ENCODE measurements around the gene SLC43A2.
"Not testable (repeated sequence)": the region's sequence is repeated elsewhere in the genome, so short reads cannot be mapped to it uniquely, and the experiment has no call there.

Gene SLC43A2

DNA sequence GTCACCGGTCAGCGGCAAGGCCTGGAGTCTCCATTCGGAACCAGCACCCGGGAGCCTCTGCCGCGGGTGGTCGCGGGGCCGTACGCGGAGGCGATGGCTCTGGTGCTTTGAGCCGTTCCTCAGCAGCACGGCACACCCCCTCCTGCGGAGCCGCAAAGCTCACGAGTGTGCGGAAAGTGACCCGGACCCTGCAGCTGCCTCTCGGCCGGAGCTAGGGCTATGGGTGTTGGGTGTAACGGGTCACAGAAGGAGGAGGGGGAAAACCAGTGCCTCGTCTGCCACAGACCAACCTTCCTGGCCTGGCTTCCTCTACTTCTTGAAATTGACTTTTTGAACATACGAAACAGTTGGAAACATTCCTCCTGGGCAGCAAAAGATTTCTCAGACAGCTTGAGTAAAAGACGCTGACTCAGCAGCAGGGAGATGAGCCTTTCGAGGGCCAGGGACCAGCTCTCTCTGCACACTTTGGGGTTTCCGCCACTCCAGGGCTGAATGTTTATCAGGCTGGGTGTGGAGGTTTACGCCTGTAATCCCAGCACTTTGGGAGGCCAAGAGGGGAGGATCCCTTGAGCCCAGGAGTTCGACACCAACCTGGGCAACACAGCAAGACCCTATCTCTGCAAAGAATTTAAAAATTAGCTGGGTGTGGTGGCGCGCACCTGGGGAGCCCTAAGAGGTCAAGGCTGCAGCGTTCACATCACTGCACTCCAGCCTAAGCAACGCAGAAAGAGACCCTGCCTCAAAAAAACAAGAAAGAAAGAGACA is 39.6 kb downstream of the SLC43A2 start:
- DNase-seq, result peak; percentile 72 to 75

DNA sequence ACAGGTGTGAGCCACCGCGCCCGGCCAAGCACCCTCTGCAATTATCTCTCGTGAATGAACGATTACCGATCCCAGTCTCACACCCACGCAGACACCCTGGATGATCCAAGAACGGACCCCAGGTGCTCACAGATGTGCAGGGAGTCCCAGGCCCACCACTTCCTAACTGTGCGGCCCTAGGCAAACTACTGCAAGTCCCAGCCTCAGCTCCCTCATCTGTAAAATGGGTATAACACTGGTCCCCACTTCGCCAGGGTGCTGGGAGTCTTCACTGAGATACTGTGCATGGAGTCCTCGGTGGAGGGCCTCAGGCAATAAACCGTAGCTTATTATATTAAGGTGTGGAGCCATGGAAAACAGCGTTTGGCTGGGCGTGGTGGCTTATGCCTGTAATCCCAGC is 44.5 kb downstream of the SLC43A2 start:
- no peak for DNase-seq

DNA sequence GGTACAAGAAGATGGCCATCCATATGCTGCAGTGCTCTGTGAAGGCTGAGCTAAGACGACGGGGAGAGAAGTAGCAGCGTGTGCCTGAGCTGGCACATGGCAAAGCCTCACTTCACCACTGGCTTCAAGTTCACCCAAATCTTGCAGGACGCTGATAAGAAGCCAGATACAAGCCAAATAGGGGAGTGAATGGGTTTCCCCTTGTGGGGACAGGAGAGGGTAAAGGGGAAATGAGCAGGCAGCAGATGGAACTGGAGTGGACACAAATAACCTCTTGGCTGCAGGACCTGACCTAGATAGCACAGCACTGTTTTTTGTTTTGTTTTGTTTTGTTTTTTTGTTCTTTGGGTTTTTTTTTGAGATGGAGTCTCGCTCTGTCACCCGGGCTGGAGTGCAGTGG is 45.1 kb downstream of the SLC43A2 start:
- peak; percentile 46 to 63 for DNase-seq

DNA sequence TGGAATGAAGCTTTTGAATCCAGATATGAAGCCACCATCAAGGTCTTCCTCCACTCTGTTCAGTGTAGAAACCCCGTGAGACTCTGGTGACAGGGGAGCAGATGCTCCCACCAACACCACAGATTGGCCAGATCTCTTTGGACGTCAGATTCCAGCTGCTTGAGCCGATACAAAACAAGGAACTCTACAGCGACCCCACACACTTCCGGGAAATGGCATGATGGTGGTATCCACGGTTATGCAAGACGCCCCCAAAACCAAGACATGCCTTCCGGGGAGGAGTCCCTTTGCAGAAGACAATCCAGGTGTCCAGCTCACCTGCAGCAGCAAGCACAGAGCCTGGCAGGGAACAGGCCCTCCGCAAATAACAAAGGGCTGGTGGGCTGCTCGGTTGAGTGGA is 46.3 kb downstream of the SLC43A2 start:
- DNase-seq, result peak in 1 of 2 donors; percentile 35

DNA sequence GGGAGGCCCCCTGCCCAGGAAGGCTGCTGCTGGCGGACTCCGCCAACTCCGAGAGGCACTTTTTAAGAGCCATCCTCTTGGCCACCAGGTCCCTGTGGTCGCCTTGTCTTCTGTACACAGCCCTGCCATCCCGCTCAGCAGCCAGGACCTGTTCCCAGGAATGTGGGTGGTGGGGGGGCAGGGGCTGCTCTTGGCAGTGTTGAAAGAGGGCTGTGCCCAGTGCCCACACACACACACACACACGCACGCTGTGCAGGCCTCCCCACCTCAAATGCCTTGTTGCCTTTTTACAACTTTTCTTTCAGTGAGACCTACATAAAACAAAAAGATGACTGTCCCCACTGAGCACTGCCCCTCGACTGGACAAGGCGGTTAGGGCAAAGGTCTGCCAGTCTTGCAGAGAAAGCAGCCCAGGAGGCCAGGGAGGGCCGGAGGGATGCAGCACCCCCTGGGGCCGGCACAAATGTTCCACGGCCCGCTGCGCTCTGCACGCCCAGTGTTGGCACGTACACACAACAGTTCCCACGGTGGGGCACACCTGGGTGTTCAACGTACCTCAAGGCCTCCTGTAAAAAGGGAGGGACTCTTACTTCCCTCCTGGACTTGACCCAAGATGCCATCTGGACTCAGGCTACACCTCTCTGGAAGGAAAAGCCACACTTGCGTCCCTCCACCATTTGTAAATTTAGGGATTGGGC is 47.5 kb downstream of the SLC43A2 start:
- DNase-seq, result no peak

DNA sequence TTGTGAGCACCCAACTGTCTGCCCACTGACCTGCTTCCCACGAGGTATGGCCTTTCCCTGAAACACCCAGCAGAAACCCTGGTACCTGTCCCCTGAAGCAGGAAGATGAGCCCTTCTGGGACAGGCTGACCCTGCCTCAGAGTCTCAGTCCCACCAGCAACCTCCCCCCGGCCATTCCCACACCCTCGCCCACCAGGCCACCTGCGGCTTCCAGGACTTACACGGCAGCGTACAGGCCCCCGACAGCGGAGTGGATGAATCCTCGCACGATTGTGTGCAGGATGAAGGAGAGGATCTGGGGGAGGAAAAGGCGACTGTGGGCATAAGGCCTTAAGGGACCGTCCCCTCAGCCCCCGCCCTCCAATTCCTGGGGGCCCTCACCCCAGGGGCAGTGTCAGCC is 50.6 kb downstream of the SLC43A2 start:
- DNase-seq, result no peak

DNA sequence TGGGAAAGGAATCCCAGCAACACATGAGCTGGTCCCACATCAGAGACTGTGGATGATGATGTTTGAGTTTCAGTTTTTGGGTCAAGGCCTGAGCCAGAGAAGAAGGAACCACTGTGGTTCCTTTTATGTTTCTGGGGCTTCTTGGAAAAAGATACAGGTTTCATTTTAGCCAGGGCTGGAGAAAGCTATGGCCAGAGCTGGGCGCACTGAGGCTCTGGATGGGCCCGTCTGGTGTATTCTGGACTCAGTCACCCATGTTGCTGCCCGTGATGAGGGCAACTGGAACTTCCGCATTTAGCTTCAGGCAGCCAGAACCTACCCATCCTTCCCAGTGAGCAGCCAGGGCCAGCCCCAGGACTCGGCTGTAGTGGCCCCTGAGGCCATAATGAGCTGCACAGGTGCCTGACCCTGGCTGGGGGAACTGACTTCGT is 51.0 kb downstream of the SLC43A2 start:
- DNase-seq, result no peak

DNA sequence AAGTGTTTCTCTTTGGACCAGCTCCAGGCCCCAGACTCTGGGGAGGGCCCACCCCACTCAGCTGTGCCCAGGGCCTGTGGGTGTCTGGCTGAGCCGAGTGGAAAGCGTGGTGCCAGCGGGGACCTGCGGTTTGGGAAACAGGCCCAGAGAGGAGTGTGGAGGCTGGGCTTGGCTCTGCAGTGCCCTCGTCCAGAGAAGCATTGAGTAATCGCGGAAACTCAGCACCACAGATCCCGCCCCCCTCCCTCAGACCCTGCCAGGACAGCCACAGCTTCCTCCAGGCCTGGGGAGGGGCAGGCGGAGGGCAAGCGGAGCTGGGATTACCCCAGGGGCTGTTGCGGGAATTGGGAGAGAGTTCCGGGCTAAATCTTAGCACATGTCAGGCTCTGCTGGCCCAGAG is 51.5 kb downstream of the SLC43A2 start:
- peak; percentile 98 to 100 for DNase-seq

DNA sequence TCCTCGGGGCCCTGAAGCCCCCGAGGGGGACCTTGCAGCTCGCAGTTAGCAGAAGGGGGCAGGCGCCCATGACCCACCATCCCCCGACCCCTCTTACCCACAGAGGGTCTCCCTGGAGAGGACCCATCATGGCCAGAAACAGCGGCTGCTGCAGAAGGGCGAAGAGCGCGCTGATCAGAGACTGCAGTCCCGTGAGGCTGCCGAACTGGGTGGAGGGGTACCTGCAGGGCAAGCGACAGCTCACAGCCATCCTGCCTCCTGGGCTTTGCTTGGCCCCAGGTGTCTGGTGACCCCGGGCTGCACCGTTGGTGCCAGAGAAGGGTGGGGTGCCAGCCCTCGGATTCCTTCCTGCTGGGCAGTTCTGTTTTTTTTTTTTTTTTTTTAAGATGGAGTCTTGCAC is 52.1 kb downstream of the SLC43A2 start:
- no peak for DNase-seq

DNA sequence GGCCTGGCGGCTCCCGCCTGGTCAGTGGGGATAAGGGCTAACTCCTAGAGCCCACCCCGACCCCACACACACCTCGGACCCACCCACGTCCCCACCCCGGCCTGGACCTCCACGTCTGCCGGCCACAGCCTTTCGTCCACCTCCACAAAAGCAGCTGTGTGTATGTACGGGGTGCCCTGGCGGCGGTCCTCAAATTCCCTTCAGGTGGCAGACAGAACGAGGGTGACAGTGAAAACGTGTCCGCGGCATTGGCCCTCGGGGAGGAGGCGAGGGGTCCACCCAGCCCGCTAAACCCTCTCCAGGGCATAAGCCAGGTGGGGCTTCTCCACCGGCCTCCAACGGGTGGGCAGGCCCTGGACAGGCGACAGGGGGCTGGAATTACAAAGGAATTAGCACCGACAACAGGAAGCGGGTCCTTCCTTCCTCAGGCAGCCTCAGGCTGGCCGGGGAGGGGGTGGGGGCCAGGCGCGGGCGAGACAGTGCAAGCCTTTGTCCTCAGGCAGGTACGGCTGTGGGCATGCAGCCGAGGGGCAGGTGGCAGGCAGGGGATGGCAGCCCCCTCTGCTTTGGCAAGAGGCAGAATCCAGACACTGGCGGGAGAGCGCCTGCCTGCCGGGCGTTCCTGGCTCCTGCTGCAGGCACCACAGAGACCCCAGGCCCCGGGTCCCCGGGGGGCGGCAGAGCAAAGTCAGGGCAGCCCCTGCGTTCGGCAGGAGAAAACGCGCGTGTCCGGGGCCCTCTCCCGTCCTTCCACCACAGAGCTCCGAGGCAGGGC is 53.8 kb downstream of the SLC43A2 start:
- DNase-seq, result no peak

DNA sequence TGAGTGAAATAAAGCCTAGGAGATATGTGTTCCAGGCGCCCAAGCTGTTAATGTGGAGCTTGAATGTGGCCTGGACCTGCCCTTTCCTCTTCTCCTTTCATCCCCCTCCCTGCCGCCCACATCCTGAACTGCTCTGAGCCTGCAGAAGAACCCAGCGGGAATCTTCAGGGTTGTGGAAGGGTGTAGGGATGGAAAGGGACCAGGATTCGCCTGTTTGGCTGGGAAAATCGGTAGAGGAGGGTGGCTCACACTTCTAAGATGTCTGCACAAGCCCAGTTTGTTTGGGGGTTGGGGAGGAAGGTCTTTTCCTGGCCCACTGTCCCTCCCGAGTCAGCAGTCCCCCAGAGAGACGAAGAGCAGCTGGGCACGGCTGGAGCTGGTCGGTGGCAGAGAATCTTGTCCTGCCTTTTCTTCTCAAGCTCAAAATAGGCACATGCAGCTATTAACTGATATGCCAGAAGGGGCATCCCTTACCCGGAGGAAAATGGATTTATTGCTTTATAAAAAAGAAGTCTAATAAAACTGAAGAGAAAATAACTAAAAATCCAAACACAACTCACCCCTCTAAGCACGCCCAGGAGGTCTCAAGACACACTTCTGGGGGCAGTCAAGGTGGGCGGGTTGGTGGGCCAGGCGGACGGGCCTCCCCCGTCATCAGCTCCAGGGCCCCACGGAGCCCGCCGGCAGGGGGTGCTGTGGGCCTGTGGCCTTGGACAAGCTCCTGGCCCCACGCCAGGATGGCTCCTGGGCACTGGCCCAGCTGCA is 54.5 kb downstream of the SLC43A2 start:
- DNase-seq, result peak; percentile 70 to 93

DNA sequence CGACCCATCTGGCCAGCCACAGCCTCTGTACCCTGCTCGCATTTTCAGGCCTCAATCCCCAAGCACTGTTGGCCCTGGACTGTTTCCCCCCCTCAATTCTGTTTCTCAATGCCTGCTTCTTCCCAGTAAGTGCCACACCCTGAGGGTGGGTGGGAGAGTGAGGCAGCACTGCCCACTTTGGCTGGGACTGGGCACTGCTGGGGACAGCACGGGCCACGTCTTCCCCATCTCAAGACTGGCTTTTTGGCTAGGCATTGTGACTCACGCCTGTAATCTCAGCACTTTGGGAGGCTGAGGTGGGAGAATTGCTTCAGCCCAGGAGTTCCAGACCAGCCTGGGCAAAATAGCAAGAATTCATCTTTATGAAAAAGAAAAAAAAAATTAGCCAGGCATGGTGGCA is 56.0 kb downstream of the SLC43A2 start:
- peak; percentile 83 to 95 for DNase-seq

DNA sequence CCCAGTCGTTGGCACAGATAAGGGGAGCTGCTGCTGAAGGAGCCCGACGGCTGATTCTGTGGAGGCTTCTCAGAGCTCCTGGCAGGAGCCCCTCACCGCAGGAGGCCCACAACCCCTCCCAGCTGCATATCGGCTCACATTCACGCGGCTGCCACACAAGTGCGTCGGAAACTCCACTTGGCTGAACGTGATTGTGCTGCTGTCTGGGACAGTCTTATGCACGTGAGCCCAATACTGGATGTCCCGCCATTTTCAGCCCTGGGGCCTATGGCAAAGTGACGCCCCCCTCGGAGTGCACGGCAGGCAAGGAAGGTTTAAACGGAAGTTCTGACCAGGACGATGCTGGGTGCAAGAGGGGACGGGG is 57.3 kb downstream of the SLC43A2 start:
- DNase-seq, result no peak

DNA sequence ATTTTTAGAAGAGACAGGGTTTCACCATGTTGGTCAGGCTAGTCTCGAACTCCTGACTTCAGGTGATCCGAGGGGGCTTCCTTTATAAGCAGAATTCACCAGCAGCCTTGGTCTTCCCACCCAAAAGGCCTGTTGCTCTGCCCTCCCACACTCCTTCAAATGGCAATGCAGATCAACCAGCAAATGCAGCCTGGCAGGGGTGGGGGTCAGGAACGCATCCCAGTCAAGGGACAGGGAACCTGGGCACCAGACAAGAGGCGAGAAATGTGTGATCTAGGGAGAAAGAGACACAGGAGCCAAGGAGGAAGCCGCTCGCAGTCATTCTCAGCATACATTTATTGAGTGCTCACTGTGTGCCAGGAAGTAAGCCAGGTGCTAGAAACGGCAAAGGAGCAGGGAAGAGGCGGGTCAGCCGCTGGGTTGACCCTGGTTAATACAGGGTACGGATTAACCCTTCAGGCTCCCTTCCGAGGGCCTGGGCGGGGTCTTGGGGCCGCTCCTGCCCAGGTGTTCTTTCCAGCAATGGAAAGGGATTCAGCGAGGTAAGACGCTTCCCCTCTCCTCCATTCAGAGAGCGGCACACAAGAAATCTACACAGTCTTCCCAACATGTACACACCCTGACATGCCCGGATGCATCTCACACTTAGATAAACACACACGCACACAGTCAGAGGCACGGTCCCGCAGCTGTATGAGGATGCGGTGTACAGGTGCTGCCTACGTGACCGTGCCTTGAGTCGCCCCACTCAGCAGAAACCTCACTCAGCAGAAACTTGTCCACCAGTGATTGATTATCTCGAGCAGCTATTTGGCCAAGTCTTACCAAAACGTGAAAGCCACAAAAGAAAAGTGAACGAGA is 59.5 kb downstream of the SLC43A2 start:
- no peak for DNase-seq

DNA sequence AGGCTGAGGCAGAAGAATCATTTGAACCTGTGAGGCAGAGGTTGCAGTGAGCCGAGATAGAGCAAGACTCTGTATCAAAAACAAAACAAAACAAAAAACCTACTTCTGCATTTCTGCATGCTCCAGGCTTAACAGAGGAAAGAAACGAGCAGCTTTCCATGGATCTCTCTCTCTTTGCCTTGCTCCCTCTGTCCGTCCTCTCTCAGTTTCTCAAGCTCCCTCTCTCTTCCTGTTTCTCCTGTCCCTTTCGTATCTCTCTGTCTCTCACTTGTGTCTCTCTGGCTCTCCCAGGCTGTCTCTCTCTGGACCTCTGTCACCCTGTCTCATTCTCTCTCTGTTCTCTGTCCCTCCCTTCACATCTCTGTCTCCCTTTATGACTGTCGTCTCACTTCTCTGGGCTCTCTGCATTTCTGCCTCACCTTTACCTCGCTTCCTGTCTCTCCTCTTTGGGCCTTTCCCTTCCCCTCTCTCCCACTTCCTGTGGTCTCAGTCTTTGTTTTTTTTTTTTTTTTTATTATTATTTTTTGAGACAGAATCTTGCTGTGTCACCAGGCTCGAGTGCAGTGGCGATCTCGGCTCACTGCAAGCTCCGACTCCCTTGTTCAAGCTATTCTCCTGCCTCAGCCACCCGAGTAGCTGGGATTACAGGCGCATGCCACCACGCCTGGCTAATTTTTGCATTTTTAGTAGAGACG is 62.0 kb downstream of the SLC43A2 start:
- peak in 1 of 2 donors; percentile 33 for DNase-seq

DNA sequence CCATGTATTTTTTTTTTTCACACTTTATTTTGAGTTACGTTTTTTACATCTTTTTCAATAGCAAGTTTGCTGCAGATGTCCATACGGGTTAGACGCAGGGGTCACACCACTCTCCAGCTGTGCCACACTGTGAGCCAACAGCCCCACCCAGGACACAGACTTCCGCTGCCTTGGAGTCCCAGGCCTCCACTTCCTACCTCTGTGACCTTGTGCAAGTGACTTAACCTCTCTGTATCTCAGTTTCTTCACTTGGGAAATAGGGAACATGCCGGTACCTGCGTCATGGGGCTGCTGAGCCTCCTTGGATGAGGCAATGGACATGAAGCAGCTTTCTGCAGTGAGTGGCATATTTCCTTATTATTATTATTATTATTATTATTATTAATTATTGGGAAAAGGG is 62.8 kb downstream of the SLC43A2 start:
- DNase-seq, result peak in 1 of 2 donors; percentile 63

DNA sequence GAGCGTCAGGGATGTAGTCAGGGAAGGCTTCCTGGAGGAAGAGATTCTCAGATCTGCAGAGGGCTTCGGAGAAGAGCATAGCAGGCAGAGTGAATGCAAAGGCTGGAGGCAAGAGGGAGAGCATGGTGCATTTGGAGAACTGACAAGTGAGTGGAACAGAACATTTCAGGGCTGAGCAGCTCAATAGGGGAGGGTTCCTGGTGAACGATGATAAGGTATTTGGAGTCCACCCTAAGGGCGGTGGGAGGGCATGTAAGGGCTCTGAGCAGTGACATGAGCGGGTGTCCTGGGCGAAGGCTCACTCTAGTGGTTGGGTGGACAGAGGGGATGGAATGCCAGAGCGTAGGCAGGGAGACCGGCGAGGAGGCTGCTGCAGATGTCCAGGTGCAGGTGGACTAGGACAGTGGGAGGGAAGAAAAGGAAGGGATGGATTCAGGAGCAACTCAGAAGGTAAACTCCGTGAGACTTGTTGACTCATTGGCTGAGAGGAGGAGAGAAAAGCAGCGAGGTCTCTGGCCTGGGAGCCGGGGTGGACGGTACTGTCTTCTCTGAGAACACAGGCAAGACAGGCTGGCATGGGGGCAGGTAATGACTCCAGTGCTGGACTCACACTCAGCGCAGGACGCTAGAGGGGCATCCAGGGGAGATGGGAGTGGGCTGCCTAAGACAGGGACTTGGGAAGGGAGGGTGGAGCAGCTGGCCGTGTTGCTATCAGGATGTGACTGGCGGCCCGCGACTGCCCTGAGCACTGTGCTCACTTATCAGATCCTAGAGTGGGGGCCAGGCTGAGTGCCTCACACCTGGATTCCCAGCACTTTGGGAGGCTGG is 64.6 kb downstream of the SLC43A2 start:
- no peak for DNase-seq

DNA sequence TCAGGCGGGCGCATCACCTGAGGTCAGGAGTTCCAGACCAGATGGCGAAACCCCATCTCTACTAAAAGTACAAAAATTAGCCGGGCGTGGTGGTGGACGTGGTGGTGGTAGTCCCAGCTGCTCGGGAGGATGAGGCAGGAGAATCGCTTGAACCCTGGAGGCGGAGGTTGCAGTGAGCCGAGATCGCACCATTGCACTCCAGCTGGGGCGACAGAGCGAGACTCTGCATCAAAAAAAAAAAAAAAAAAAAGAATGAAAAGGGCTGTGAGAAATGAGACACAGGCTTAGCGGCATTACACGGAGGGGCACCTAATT is 65.2 kb downstream of the SLC43A2 start:
- not testable (repeated sequence) for DNase-seq

DNA sequence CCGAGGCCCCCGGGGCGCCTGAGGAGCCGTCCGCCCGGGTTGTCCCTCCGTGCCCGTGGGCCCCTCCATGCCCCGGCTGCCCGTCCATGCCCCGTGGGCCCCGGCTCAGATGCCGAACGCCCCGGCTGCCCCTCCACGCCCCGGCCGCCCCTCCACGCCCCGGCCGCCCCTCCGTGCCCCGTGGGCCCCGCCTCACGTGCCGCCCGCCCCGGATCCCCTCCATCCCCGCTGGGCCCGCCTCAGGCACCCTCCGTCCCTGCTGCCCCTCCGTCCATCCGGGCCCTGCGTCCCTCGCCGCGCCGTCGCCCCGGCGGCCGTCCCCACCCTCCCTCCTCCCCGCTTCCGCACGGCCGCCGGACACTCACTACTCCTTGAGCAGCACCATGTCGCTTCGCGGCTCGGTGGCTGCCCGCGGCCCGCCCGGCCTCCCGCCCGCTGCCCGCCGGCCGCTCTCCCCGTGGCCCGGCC is 66.4 kb downstream of the SLC43A2 start:
- DNase-seq, result no peak

DNA sequence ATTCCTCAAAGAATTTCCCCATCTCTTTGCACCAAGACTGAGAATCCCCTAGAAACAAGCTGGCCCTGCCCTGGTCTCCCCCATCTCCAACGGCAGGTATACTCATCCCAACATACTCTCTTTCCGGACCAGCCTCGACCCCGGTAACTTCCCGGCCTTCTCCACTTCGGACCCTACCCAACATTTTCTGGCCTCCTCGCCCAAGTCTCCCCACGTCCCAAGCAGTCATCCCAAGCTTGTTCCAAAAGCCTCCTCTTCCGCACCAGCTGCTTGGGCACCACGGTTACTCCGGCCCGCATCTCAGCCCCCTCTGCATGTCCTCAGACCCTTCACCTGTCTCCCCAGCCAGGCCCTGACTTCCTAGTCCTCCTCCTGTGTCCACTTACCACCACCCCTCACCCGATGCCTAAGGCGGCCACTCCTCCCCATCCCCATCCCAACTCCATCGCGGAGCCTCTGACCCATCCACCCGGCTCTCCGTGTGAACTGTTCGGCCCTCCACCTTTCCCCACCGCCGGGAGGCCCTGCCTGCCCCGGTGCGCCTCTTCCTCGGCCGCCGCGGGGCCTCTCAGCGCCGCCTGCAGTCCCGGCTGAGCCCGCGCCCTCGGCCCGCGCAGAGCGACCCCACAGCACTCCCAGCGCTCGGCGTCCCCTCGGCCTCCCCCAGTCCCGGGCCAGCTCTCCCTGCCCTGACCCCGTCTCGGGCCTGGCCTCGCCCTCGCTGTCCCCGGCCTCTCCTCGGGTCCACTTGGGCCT is 67.0 kb downstream of the SLC43A2 start:
- DNase-seq, result no peak
